ENCODE data around the gene GRM4.

DNA sequence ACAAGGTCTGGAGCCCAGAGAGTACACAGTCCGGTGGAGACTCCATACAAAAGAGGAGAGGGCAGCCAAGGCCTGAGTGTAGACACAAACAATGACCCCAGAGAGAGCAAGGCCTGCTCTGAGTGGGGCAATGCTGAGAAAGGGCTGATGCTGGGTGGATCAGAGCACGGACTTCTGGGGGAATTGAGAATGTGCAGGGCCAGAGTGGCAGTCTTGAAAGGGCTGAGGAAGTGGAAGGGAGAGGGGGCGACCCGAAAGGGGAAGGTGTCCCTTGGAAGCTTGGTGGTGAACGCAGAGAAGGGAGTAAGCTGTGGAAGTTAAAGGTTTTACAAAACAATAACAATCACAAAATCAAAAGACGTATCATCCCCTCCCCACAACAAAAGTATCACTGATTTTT, 12.0 kb upstream of the GRM4 start:
- no peak for TF ChIP-seq POLR2AphosphoS5 (IDR thresholded peaks at IDR 0.05)
- TF ChIP-seq POLR2A (IDR thresholded peaks at IDR 0.05) = no peak

Data from upper lobe of left lung (tissue), 4 donors.